Tibial artery (tissue), 4 donors: ENCODE results near the gene SLC39A8.

Source experiments
- DNase-seq, 2 donors: peaks; one replicate each; pipeline ENCODE4 v3.0.0-alpha.2; 2019
- H3K27ac ChIP-seq, 2 donors: fragments of 200-600 bp; sonication (generic) in 1 of 2; 1 replicate in 1 of 2; 2 replicates in 1 of 2; pipeline ENCODE4 v1.5.1; 2018 to 2019; ENCODE audit warnings: mild to moderate bottlenecking in 1 of 2
- H3K27me3 ChIP-seq, 2 donors: fragments of 200-600 bp; sonication (generic) in 1 of 2; one replicate each; pipeline versions ENCODE4 v1.5.1 to v1.6.0; 2016 to 2019
- H3K36me3 ChIP-seq, 3 donors: fragments of 200-600 bp; sonication (generic) in 2 of 3; one replicate each; pipeline ENCODE4 v1.5.1; 2016 to 2019; ENCODE audit warnings: mild to moderate bottlenecking in 2 of 3
- H3K4me1 ChIP-seq, 4 donors: fragments of 200-600 bp; sonication (generic) in 2 of 4; 1 replicate in 3 of 4; 2 replicates in 1 of 4; pipeline ENCODE4 v1.5.1; 2016 to 2019
- H3K4me3 ChIP-seq, 2 donors: fragments of 200-600 bp; sonication (generic) in 1 of 2; 1 replicate in 1 of 2; 2 replicates in 1 of 2; pipeline ENCODE4 v1.5.1; 2018 to 2019; ENCODE audit warnings: mild to moderate bottlenecking in 2 of 2
- H3K9me3 ChIP-seq, 3 donors: fragments of 200-600 bp; sonication (generic) in 1 of 3; one replicate each; pipeline ENCODE4 v1.5.1; 2016 to 2019
- CTCF ChIP-seq, 2 experiments: fragments of 200-600 bp in 1 of 2; fragments of 450-650 bp in 1 of 2; IDR thresholded peaks; one replicate each; pipeline ENCODE4 v1.5.1; 2017 to 2019; ENCODE audit warnings: antibody characterized with exemption in 2 of 2, mild to moderate bottlenecking in 1 of 2, moderate library complexity in 1 of 2
- intact Hi-C: fragments of 100-400 bp; cut with DNase I; formaldehyde crosslinking; loops from one replicate; pipeline ENCODE4 v1.15.0; 2023; ENCODE audit warnings: low total_unique reads

The SLC39A8 gene

GRCh38 chr4:102311912-102312311, 33.4 kb downstream of the SLC39A8 start:
- no peak overlapping the region for H3K4me3 ChIP-seq
- H3K27me3 ChIP-seq, result no peaks in the 10 kb centered on the region
- no peaks in the 10 kb centered on the region for H3K36me3 ChIP-seq
- intact Hi-C loops, result no loop called here
- TF ChIP-seq CTCF (IDR thresholded peaks at IDR 0.05), result no peak
- no peak for DNase-seq
- H3K4me1 ChIP-seq, result no peaks in the 10 kb centered on the region
- H3K27ac ChIP-seq, result no peak overlapping the region
- no peaks in the 10 kb centered on the region for H3K9me3 ChIP-seq

GRCh38 chr4:102311407-102311806, 33.9 kb downstream of the SLC39A8 start:
- H3K9me3 ChIP-seq, result no peaks in the 10 kb centered on the region
- DNase-seq, result no peak
- no peaks in the 10 kb centered on the region for H3K27me3 ChIP-seq
- TF ChIP-seq CTCF (IDR thresholded peaks at IDR 0.05), result no peak
- no peaks in the 10 kb centered on the region for H3K4me1 ChIP-seq
- no peak overlapping the region for H3K4me3 ChIP-seq
- H3K27ac ChIP-seq, result no peak overlapping the region
- intact Hi-C loops, result no loop called here
- no peaks in the 10 kb centered on the region for H3K36me3 ChIP-seq

GRCh38 chr4:102308032-102308799, 37.1 kb downstream of the SLC39A8 start:
- H3K4me3 ChIP-seq, result no peak overlapping the region
- H3K4me1 ChIP-seq, result no peaks in the 10 kb centered on the region
- no peaks in the 10 kb centered on the region for H3K36me3 ChIP-seq
- no peak for TF ChIP-seq CTCF (IDR thresholded peaks at IDR 0.05)
- H3K9me3 ChIP-seq, result no peaks in the 10 kb centered on the region
- no peak for DNase-seq
- intact Hi-C loops, result no loop called here
- H3K27ac ChIP-seq, result no peak overlapping the region
- H3K27me3 ChIP-seq, result no peaks in the 10 kb centered on the region

GRCh38 chr4:102305666-102306065, 39.6 kb downstream of the SLC39A8 start:
- no peak for DNase-seq
- Histone ChIP-seq H3K4me1 (no peaks in the 10 kb centered on the region), H3K9me3 (no peaks in the 10 kb centered on the region), H3K27ac (no peak overlapping the region), H3K27me3 (no peaks in the 10 kb centered on the region), H3K36me3 (no peaks in the 10 kb centered on the region), H3K4me3 (no peak overlapping the region)
- no peak for TF ChIP-seq CTCF (IDR thresholded peaks at IDR 0.05)
- intact Hi-C loops, result no loop called here

DNA sequence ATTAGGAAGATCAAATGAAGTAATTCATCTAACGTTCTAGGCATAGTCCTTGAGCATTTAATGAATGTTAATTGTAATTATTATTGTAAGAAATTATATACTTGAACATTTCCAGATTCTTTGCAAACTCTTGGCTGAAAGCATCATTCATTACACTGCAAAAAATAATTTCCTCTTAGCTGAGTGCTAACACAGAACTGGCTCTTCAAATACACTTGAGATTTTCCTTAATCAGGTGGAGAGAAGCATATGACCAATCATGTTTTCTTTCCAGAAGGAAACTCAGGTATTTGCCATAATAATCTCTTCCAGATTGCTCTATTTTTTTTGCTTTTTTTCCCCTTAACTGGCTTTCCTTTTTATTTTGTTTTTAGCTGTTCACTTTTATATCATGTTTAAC, 42.5 kb downstream of the SLC39A8 start:
- H3K27ac ChIP-seq, result no peak overlapping the region
- no peaks in the 10 kb centered on the region for H3K27me3 ChIP-seq

More for the DNA sequence above, 42.5 kb downstream of the SLC39A8 start:
- no peak overlapping the region for H3K4me3 ChIP-seq
- intact Hi-C loops, result no loop called here
- no peak for DNase-seq
- TF ChIP-seq CTCF (IDR thresholded peaks at IDR 0.05), result no peak
- no peaks in the 10 kb centered on the region for H3K9me3 ChIP-seq
- no peaks in the 10 kb centered on the region for H3K36me3 ChIP-seq
- no peaks in the 10 kb centered on the region for H3K4me1 ChIP-seq
